GM19438 (cell line): Measurements from ENCODE around the gene RNF13.
A peak's percentile ranks its signal among the peaks of the same experiment; 100 is the strongest.

Experiments used
- ATAC-seq: cut with Tn5 transposase; IDR thresholded peaks from one replicate; pipeline ENCODE4 v1.9.1; 2021; ENCODE audit warnings: low read depth; ENCODE audit not compliant: unreplicated experiment

RNF13 gene, protein sequence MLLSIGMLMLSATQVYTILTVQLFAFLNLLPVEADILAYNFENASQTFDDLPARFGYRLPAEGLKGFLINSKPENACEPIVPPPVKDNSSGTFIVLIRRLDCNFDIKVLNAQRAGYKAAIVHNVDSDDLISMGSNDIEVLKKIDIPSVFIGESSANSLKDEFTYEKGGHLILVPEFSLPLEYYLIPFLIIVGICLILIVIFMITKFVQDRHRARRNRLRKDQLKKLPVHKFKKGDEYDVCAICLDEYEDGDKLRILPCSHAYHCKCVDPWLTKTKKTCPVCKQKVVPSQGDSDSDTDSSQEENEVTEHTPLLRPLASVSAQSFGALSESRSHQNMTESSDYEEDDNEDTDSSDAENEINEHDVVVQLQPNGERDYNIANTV

DNA sequence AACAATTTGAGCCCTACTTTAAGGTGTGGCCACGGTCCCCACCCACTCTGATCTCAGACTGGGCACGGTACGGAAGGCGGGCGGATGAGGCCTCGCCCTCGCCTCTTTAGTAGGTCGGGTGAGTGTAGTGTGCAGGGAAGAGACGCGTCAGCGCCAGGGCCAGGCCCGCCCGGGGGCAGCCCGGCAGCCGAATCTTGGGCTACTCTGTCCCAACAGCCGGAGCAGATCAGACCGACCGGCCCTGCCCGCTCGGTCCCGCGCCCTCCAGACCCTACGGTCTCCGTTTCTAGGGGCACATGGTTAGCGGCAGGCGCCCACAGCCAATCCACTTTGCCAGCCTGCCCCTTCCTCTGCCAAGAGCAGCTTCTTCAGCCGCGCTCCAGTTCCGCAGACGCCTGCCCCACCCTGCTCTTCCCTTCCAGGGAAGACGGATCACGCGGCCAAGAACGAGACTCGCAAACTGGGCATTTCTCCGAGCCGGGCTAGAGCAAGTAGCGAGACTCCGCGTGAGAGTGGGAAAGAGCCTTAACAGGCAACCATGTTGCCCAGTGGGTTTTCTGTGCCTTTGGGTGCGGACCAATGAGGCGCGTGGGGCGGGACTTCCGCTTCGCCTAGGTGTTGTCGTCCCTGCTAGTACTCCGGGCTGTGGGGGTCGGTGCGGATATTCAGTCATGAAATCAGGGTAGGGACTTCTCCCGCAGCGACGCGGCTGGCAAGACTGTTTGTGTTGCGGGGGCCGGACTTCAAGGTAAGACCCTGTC lies at the start of gene RNF13:
RNF13 (plus strand) TSS at position 610 of the 761 bp plus-strand sequence. CDS start 32,812 bp downstream, outside the sequence.
- ATAC-seq: peak; percentile 95

DNA sequence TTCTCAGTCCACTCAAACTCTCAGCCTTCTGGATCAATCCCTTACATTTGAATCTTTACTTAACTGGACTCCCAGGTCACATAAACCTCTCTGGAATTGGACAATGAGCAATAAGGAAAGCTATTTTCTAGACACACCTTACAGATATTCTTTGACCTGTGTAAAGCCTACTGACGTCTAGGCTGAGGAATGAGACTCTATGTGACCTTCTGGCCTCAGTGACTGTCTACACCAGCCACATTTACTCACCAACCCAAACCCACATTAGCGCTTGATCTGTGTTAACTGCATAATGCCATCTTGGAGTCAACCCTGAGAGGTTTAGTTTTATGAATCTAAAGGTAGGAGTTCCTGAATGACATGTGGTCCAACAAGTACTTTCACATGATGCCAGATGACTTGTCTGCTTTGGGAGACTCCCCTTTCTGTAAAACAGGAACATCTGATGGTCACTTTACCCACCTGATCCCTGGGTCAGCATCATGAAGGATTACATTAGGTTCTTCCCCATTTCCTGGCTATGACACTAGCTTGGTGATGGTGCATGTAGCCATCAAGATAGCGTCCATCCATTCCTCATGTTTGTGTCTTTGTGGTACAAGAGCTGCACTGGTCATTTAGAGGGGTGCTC lies 49.3 kb upstream of the RNF13 start:
- no peak for ATAC-seq

DNA sequence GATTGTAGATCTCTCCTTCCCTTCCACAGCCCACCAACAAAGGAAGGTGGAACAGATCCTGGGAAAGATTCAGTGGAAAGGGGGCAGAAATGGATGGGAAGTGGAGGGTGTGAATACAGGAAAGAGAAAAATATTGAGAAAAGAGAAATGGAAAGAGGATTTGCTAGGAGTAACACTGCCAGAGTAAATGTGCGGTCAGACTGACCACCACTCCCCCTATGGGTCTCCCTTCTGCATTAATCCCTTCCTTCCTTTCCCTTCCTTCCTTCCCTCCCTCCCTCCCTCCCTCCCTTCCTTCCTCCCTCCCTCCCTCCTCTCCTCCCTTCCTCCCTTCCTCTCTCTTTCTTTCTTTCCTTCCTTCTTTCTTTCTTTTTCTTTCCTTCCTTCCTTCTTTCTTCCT lies 48.7 kb upstream of the RNF13 start:
- ATAC-seq: no peak

DNA sequence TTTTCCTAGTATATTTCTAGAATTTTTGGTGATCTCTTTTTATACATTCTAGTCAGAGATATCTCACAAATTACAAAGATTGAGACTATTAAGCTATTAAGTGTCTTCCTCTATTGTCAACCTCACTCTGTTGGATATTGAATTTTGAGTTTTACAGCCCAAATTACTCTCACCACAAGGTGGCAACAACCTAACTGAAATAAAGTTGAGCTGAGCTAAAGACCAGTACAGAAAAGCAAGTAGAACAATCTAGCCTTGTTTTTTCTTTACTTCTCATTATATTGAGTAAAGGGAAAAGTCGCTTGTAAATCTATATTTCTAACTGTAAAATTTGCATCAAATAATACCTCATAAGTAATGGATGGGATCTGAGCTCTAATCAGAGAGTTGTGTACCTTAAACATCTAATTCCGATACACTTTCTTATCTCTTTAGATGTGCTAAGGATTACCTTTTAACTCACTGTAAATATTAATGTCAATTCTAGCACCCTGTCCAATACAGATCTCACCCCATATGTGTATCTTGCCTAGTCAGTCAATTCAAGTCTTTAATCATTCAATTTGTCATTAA lies 47.2 kb upstream of the RNF13 start:
- ATAC-seq: no peak

DNA sequence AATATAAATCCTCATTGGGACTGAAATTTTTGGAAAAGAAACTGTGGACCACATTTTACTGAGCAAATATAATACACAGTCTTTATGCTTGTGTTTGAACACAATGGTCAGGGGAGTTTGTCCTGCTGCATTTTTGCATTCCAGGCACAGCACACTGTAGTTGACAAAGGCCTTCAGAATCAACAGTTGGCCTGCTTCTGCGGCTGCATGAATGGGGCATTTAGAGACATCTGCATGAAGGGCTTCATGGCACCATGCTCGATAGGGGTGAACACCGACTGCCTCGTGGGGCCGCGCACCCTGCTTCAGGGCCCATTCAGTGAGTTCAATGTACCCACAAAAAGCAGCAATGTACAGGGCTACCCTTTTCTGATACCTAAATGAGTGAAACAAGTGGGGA lies 45.3 kb upstream of the RNF13 start:
- no peak for ATAC-seq

DNA sequence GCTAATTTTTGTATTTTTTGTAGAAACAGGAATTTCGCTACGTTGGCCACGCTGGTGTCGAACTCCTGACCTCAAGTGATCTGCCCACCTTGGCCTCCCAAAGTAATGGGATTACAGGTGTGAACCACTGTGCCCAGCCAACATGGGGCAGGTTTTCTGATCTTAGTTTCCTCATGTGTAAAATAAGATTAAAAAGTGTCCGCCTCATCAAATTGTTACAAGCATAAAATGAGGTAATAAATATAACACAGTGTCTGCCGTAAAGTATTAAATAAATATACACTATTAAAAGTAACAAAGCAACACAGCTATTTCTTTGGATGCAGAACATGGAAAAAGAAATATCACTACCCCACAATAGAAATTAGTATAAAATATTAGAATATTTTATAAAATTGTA lies 44.3 kb upstream of the RNF13 start:
- ATAC-seq: no peak

DNA sequence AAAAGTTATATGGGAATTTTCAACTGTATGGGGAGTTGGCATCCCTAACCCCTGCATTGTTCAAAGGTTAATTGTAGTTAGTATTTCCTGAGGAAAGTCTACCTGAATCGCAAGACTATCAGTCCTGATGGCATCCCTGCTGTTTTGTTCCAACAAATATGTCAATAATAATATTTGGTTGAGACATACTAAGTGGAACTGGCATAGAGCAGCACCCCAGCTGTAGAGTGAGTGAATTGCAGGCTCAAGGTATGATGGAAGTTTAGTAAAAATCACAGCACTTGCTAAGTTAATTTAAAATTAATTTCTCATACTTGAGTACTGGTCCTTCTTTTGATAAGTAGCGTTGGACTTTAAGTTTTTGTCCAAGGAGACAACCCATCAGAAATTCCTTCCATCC lies 42.8 kb upstream of the RNF13 start:
- ATAC-seq: no peak

DNA sequence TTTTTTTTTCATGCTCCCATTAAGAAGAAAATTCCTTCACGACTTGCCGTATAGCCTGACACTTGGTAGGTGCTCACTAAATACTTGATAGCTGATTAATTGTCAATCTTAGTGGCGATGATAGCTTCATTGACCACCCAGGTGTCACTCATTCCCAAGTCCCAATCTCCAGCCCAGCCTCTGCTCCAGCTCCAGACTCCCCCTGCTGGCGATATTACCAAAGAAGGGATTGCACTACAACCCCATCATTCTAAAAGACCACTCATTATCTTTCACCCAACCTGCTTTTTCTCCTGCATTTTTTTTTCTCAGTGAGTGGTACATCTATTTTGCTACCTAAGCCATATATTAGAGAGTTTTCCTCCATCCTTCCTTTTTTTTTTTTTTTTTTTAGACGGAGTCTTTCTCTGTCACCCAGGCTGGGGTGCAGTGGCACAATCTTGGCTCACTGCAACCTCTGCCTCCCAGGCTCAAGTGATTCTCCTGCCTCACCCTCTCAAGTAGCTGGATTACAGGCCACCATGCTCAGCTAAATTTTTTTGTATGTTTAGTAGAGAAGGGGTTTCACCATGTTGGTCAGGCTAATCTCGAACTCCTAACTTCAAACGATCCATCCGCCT lies 41.3 kb upstream of the RNF13 start:
- no peak for ATAC-seq

DNA sequence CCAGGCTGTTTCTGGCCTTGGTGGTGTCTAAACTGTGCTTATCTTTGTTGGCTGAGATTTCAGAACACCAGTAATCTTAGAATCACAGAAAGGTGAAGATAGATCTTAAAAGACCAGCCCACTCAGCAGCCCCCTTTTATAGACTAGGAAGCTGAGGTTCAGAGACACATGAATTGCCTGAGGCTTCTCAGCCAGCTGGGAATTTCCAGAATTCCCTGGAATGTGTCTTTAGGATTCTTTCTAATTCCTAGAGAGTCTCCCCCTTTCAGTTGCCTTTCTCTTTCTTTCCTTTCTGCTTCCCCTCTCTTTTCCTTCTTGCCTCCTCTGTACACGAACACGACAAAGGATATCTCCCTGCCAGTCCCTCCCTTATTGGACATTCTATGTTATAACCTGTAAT lies 40.2 kb upstream of the RNF13 start:
- ATAC-seq: no peak

DNA sequence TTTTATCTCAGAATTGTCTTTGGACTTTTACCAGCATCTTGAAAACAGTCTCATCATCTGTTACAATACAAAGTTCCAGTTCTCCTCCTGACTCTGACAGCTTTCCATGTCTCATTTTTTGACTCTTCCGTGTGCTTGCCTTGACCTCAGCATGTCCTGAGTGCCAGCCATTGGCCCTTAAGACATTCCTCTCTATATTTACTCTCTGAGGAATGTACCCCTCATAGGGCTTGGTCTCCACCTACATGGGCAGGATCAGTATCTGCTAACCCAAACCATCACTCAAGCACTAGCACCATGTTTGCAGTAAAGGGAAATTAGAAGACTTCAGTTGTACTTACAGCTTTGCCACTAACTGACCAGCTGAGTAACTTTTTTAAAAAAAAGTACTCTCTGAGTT lies 36.8 kb upstream of the RNF13 start:
- no peak for ATAC-seq

DNA sequence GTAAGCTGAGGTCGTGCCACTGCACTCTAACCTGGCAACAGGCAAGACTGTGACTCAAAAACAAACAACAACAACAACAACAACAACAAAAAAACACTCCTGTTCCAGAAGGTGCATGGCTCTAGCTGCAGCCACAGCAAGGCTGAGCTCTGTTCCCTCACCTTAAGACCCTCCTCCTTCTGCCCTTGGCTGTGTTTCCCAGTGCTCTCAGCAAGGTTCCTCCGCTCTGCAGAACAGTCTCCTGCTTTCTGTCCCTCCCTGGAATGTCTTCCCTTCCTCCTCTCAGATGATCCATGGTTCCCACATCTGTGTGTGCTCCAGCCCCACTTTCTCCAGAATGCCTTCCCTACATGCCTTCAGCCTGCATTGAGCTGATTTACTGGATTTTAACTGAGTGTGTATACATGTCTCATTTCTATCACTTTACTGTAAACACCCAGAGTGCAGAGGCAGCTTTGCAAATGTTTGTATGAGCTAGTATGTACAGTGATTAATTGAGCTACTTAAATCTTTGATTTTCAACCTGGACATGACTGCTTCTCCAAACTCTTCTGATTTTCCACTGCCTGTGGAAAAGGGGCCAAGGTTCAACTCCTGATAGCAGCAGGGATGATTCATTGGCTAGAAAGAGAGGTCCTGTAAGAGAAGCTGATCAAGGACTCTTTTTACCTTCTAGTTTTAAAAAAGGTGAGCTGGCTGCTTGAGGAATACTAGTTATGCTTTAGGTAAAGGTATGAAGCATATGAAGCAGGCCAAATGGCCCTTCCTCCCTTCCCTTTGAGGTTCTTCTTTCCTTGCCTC lies 35.4 kb upstream of the RNF13 start:
- no peak for ATAC-seq

DNA sequence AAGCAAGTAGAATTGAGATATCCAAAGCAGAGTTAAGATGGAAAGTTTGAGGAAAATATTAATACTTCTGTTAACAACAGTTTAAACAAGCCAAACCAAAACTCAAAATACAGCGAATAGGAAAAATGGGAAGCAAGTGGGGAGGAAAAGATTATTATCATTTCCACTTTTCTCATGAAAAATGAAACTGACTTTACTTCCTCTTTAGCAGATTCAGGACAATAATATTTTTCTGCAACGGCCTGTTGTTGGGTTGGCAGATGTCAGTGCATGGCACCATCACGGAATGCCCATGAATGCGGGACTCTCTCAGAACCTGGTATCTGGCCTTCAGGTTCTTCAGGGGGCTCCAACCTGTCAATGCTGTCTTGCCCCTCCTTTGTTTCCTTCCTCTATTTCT lies 31.8 kb upstream of the RNF13 start:
- ATAC-seq: no peak

DNA sequence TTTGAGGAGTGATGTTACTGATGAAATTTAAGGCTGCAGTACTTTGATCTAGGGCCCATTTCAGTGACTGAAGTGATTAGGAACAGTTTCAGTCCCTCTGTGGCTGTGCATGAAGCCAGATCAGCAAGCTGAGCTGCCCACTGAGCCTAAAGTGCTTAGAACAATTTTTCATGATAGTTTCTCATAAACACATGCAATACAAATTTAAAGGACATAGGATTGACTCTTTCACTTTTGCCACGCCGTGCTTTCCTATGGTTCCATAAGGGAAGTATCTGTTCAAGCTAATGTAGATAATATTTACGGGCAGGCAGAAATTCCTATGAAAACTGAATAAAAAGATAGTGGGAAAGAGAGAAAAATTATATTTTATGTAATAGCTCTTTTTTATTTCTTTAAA lies 31.3 kb upstream of the RNF13 start:
- no peak for ATAC-seq

DNA sequence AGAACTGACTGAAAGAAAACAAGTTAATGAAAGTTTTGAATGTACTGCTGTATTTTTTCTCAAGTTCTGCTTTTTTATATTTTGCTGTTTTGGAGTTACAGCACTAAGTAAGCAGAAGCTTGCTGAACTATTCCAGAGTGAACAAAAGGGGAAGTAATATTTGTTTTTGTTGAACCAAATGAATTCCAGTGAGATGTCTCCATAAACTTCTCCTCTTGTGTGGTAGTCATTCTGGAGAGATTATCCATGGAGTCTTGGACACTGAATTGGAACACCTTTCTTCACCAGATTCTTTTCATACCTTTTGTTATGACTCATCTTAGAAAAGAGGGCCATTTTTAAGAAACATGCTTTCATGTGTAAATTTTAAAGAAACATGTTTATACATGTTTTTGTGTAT lies 29.4 kb upstream of the RNF13 start:
- ATAC-seq: no peak

DNA sequence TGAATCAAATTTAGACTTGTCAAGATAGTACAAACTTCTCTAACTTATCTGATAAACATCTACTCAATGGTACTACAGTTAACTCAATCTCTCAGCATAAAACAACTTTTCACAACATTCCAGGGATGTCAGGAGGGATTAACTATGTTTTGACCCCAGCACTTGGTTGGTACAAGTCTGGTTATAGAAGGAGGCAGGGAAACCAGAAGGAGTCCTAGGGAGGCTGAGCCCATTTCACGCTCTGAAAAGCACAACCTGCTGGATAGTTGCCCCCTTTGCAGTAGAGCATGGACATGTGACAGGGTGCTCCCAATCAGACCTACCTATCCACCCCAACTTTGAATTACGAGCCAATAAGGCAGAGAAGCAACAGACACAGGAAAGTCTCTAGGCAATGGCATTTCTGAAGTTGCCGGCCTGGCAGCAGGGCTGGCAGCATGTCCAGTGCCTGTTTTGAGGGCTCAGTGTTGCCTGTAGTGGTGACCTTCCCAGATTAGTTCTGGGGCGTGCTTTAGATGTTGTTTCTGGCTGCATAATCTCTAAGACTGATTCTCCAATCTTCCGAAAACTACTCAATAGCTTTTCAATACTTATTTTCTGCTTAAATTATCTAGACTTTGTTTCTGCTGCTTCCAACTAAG lies 28.8 kb upstream of the RNF13 start:
- no peak for ATAC-seq

DNA sequence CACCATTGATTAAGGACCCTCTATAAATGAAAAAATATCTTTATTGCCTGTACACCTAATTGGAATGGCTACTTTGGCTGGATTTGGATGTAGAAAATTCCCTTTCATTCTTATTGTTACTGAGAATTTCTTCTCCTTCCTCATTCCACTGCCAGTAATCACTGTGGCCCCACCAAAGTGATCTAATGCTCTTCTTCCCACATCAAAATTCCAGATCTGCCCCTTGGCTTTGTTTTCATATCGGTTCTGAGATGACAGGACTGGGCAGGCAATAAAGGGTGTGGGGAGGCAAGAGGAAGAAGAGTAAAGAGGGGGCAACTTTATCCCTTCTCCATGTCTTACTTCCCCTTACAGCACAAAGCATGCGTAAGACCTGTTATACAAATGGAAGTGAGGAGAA lies 22.7 kb upstream of the RNF13 start:
- ATAC-seq: no peak

DNA sequence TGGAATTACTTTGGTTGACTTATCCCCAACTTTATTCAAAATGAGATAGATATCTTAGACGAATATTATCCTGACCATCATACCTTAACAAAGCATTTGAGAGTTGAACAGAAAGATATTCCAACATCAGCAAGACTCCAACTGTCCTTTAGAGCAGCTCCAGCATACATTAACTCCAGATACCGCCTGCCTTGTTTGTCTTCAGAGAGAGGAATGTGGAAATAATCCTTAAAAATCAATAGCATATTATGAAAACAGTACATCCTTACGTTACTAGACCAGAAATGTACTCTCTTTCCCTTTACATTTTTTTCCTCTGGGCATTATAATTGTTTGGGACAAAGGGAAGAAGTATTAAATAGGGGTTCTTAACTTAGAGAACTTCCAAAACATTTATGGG lies 22.3 kb upstream of the RNF13 start:
- no peak for ATAC-seq

DNA sequence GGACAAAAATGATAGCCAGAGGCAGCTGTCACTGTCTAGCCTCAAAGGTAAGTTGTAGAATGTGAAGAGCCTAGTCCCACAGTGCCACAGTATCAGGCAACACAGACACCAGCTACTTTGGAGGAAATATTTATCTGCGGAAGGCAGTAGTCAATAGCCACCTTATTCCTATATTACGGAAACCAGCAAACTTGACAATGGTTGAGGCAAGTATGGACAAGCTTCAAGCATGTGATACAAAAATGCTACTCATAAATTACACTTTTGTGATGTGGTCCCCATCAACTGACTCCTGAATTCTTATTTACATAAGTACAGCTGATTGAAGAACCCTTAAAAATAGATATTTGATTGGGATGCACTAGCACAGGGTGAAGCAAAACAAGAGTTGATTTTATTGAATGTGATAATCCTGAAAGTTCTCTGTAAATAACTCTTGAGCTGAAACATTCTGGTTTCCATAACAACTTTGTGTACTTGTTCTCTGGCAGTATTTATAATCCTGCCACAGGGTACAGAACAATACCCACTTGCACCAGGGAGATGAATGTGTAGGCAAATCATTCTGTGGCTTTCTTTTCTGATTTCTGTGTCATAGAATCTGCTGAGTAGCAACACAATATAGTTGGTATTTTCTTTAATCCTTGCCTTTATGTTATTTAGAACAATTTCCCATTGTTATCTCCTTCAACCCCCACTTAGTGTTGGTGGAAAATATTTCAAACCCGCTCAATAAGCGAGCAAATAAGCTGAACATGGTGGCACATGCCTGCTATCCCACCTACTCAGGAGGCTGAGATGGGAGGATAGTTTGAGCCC lies 20.4 kb upstream of the RNF13 start, which contains the start of gene ANKUB1:
ANKUB1 (minus strand) TSS at position 103 of the 819 bp plus-strand sequence. CDS start 188 bp downstream, outside the sequence.
- no peak for ATAC-seq

DNA sequence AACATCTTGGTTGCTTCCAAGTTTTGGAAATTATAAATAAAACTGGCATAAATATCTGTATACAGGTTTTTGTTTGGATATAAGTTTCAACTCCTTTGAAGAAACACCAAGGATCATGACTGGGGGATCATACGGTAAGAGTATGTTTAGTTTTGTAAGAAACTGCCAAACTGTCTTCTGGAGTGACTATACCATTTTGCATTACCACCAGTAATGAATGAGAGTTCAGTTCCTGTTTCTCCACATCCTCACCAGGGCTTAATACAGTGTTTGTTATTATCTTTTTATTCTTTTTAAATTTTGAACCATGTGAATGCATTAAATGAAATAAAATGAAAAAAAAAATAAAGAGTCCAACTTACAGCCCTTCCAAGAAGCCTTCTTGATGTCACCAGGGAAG lies 17.0 kb upstream of the RNF13 start:
- no peak for ATAC-seq
